NCI-H2029 treated with DMSO at 0.1 percent for 48 hours (cell line): ENCODE results near the gene PRSS22.

Source experiments
- DNase-seq: peaks from one replicate; lab custom pipeline; 2025; lab: John Stamatoyannopoulos, UW

PRSS22 gene

GRCh38 chr16:2816751-2817339 is 41.1 kb downstream of the PRSS22 start, which contains the start of gene PRSS21:
TSS of gene PRSS21 (plus strand) at chr16:2817237. CDS start at chr16:2817269, 32 bp downstream.
- DNase-seq, result no peak

- no peak for DNase-seq
Observed at GRCh38 chr16:2815299-2815771, 42.6 kb downstream of the PRSS22 start.

DNA sequence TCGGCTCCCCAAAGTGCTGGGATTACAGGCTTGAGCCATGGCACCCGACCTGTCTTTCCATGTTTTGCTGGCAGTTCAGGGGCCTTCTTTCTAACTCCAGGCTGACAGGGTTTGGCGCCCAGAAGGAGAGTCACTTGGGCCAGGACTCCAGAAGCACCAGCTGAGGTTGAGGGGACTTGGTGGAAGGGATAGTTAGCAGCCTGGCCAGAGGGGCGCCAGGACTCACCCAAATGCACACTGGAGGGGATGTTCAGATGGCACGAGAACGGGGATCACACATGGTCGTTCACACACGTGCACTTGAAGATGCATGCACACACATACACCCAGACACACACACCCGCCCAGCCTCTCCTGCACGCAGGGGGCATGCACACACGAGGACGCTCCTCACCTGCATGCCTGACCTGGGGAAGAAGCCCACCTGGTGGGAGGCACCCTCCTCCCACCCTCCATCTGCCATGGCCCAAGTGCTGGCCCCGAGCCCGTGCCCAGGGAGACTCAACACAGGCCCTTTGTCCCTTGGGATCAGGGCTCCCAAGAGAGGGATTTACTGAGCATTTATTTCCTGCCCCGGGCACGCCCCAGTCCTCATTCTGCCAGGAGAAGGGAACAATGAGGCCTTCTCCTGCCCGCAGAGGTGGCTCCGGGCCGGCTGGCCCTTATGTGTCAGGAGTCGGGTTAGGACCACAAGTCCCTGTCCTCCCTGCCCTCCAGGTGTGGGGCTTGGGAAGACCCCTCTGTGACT is 43.2 kb downstream of the PRSS22 start:
- DNase-seq, result no peak

DNA sequence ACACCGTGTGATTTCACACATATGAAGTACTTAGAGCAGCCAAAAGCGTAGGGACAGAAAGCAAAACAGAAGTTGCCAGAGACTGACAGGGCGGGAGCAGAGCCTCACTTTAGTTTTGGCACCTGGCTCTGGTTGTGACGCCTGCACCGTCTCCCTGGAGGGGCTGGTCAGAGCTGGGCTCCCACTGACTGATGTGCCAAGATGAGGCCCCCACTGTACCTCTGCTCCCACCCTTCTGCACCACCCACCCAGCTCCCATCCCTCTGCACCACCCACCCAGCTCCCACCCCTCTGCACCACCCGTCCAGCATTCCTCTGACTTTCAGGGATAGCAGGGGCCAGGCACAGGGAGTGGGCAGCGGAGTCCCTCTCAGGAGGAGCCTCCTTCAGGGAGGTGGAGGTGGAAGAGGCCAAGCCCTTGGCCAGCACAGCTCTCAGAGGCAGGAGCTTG is 44.2 kb downstream of the PRSS22 start:
- no peak for DNase-seq

GRCh38 chr16:2811703-2812471 is 46.1 kb downstream of the PRSS22 start:
- DNase-seq, result no peak

DNA sequence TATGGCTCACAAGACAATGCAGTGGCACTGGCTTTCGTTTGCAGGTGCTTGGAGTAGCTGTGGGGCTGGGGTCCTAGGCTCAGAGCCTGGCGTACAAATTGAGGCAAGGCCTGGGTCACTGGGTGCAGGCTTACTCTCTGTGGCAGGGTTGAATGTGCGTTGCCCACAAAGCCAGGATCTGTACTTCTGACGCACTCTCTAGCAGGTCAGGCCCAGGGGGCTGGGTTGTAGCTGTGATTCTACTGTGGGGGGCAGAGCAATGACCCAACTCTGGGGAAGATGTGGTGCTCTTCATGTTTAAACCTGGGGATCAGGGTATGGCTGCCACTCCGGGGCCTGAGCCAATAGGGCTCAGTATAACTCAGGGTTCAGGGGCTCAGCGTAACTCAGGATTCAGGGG is 47.3 kb downstream of the PRSS22 start:
- DNase-seq, result no peak

GRCh38 chr16:2809149-2809760 is 48.7 kb downstream of the PRSS22 start:
- no peak for DNase-seq

DNA sequence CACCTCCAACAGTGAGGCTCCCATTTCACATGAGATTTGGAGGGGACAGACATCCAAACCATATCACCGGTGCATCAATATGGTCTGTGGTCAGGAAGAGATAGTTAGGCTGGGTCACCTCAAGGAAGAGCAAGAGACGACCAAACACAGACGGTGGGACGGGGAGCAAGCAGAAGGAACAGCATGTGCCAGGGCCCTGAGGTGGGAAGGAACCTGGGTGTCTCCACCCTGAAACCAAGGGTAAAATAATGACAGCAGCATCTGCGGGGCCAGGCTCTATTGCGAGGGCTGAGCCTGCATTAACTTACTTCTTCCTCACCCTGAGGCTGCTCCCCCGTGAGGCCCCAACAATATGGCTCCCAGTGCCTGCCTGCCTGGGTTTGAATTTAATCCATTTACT is 49.8 kb downstream of the PRSS22 start:
- no peak for DNase-seq

GRCh38 chr16:2806286-2806685 is 51.7 kb downstream of the PRSS22 start:
- no peak for DNase-seq

DNA sequence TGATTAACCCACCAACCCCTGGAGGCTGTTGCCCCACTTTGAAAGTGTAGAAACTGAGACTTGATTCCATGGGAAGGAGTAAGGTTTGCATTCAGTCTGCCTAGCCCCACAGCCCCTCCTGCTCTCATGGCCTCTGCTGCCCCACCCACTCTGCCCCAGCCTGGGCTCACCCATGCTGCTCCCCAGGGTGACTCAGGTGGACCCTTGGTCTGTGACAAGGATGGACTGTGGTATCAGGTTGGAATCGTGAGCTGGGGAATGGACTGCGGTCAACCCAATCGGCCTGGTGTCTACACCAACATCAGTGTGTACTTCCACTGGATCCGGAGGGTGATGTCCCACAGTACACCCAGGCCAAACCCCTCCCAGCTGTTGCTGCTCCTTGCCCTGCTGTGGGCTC is 53.2 kb downstream of the PRSS22 start:
- no peak for DNase-seq

DNA sequence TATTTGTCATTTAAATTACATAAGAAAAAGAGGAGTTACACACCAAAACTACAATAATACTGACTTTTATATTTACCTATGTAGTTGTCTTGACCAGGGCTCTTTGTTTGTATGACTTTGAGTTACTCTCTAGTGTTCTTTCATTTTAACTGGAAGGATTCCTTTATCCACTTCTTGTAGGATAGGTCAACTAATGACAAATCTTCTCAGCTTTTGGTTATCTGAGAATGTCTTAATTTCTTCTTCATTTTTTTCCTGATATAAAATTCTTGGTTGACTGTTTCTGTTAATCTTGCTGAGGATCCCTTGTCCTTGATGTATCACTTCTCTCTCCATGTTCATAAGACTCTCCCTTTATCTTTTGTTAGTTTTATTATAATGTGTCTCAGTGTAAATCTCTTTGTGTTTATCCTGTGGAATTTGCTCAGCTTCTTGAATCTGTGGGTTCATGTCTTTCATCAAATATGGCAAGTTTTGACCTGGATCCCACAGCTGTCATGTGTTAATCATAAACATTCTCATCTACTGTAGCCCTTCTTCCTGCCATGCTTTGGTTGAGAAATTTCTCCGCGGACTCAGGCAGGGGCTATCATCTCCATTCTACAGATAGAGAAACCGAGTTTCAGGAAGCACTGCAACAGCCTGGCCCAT is 54.3 kb downstream of the PRSS22 start:
- DNase-seq, result no peak
